Left lobe of liver (tissue), 2 donors: ENCODE results near the gene PIP4K2A. TPM values are rescaled to one million over a fixed set of nuclear protein-coding genes. Genes with fewer than 3 reads are reported as not detected.

Experiments used
- ATAC-seq: fragments of 200-7000 bp; cut with Tn5 transposase; one replicate; pipeline ENCODE4 v1.9.1; 2020; ENCODE audit warnings: mild to moderate bottlenecking, moderate library complexity
- DNase-seq: peaks from one replicate; pipeline ENCODE4 v3.0.0-alpha.2; 2020; ENCODE audit warnings: low spot score
- total RNA-seq: library from RNA; stranded (reverse); gene quantifications from one replicate; pipeline ENCODE4 v1.2.1, GENCODE V29; 2021
- donor health status: DM: no; HTN: no; CAD: no; lungs with moderate emphysema.
- donor health status: DM: no; HTN: yes; CAD: no.

Gene PIP4K2A
- total RNA-seq, 1 donor from 2014 or later, result 10.9 TPM

- no peak for DNase-seq
- ATAC-seq, result no peak
Observed at GRCh38 chr10:22669163-22669711, 45.1 kb downstream of the PIP4K2A start.

GRCh38 chr10:22667093-22667480 is 47.3 kb downstream of the PIP4K2A start:
- ATAC-seq, result no peak
- no peak for DNase-seq

- peak; percentile 21 for ATAC-seq
- no peak for DNase-seq
Observed at GRCh38 chr10:22666287-22667092, 47.9 kb downstream of the PIP4K2A start.

- DNase-seq, result no peak
- ATAC-seq, result no peak
Observed at GRCh38 chr10:22665329-22665728, 49.0 kb downstream of the PIP4K2A start.

- no peak for DNase-seq
- peak; percentile 16 for ATAC-seq
Observed at GRCh38 chr10:22662733-22663330, 51.5 kb downstream of the PIP4K2A start.

GRCh38 chr10:22659866-22660265 is 54.5 kb downstream of the PIP4K2A start:
- ATAC-seq (no peak), DNase-seq (no peak)

- ATAC-seq (no peak), DNase-seq (no peak)
Observed at GRCh38 chr10:22658745-22659410, 55.5 kb downstream of the PIP4K2A start.

- ATAC-seq, result no peak
- DNase-seq, result no peak
Observed at GRCh38 chr10:22657566-22658225, 56.7 kb downstream of the PIP4K2A start.

GRCh38 chr10:22657024-22657423 is 57.4 kb downstream of the PIP4K2A start:
- DNase-seq, result no peak
- no peak for ATAC-seq

GRCh38 chr10:22656036-22656435 is 58.3 kb downstream of the PIP4K2A start:
- DNase-seq (no peak), ATAC-seq (no peak)

- ATAC-seq, result peak; percentile 72
- no peak for DNase-seq
Observed at GRCh38 chr10:22655312-22655981, 58.9 kb downstream of the PIP4K2A start.

GRCh38 chr10:22652988-22653481 is 61.3 kb downstream of the PIP4K2A start:
- DNase-seq (no peak), ATAC-seq (no peak)

GRCh38 chr10:22651276-22651980 is 63.0 kb downstream of the PIP4K2A start:
- DNase-seq (no peak), ATAC-seq (no peak)

- DNase-seq (no peak), ATAC-seq (no peak)
Observed at GRCh38 chr10:22649994-22650393, 64.4 kb downstream of the PIP4K2A start.

GRCh38 chr10:22649390-22649841 is 65.0 kb downstream of the PIP4K2A start:
- no peak for ATAC-seq
- DNase-seq, result no peak

- DNase-seq (no peak), ATAC-seq (peak; percentile 30)
Observed at GRCh38 chr10:22648547-22648961, 65.8 kb downstream of the PIP4K2A start.

GRCh38 chr10:22647244-22647643 is 67.1 kb downstream of the PIP4K2A start:
- ATAC-seq, result no peak
- no peak for DNase-seq

- DNase-seq, result no peak
- ATAC-seq, result no peak
Observed at GRCh38 chr10:22646388-22646853, 68.0 kb downstream of the PIP4K2A start.

- no peak for ATAC-seq
- DNase-seq, result no peak
Observed at GRCh38 chr10:22644222-22644621, 70.2 kb downstream of the PIP4K2A start.

- DNase-seq, result no peak
- ATAC-seq, result no peak
Observed at GRCh38 chr10:22643775-22644174, 70.6 kb downstream of the PIP4K2A start.
